ENCODE measurements around the gene GRK6. TPM values are rescaled to one million over a fixed set of nuclear protein-coding genes. Genes with fewer than 3 reads are reported as not detected.

Gene GRK6
- polyA plus RNA-seq, 1 of the 3 experiments (the other 2 are of a cell fraction) = 39.5 TPM

- ChIA-PET CTCF (interaction anchor here (0.9 to 3.8 kb wide), 6 partner anchors 8 to 68 kb away, joined by 3 to 21 read pairs (median 3); no protein-coding TSS in a partner anchor), POLR2A (no interaction called here)
- WGBS (ENCODE audit: low lambda C conversion rate) = 94% methylated on average over 22 of the region's 25 CpGs
Observed at GRCh38 chr5:177432839-177433657, 6.6 kb downstream of the GRK6 start.

More at GRCh38 chr5:177432839-177433657, 6.6 kb downstream of the GRK6 start:
- Histone ChIP-seq H3K27ac (ENCODE audit: low read depth in 2 of 2, low read length in 1 of 2) (no peak overlapping the region), H4K20me1 (ENCODE audit: insufficient read depth) (0 out of 2 replicates have a peak, but pooled peaks cover 11% of the 10 kb centered on the region), H3K4me2 (no peak overlapping the region), H3K4me3 (ENCODE audit: low read depth in 2 of 2, low read length in 1 of 2) (no peak overlapping the region), H3K79me2 (ENCODE audit: insufficient read depth) (peaks cover 17% of the 10 kb centered on the region), H3K36me3 (replicated peaks in 1 of 2; ENCODE audit: control insufficient read depth in 1 of 2, insufficient read depth in 2 of 2, low read length in 1 of 2) (peaks cover 9 to 54% of the 10 kb centered on the region in 2 experiments), H3K9me2 (no peaks in the 10 kb centered on the region), H3K9me3 (no peaks in the 10 kb centered on the region), H3K9ac (no peak overlapping the region), H2AFZ (ENCODE audit: low read depth) (no peak overlapping the region), H3K4me1 (ENCODE audit: control insufficient read depth in 1 of 2, insufficient read depth in 2 of 2, low read depth in 1 of 2, low read length in 1 of 2) (peaks cover 0 to 15% of the 10 kb centered on the region in 2 experiments; a peak in 1 of 4 replicates), H3K27me3 (ENCODE audit: insufficient read depth) (no peaks in the 10 kb centered on the region), H3F3A (replicated peaks; ENCODE audit: insufficient read depth) (peaks cover 4% of the 10 kb centered on the region)
- DNase-seq = no peak
- TF ChIP-seq REST (IDR thresholded peaks at IDR 0.05; ENCODE audit: low read depth, low read length) (no peak), ZBTB33 (IDR thresholded peaks at IDR 0.05; ENCODE audit: borderline replicate concordance, low read depth) (no peak)
